Retinal pigment epithelial cell (primary cell): Measurements from ENCODE around the gene UBE2V1.

Experiments
- DNase-seq: peaks from one replicate; pipeline ENCODE4 v3.0.0-alpha.2; 2010; ENCODE audit warnings: low read depth
- H3K4me3 ChIP-seq: 2 replicates; pipeline ENCODE4 v1.5.1; 2011; ENCODE audit warnings: mild to moderate bottlenecking, low read length, control low read depth, moderate library complexity
- CTCF ChIP-seq: conservative IDR thresholded peaks from 2 replicates; pipeline ENCODE4 v1.5.1; 2011; ENCODE audit warnings: low read depth, low read length, control low read depth, inconsistent platforms

UBE2V1 gene

DNA sequence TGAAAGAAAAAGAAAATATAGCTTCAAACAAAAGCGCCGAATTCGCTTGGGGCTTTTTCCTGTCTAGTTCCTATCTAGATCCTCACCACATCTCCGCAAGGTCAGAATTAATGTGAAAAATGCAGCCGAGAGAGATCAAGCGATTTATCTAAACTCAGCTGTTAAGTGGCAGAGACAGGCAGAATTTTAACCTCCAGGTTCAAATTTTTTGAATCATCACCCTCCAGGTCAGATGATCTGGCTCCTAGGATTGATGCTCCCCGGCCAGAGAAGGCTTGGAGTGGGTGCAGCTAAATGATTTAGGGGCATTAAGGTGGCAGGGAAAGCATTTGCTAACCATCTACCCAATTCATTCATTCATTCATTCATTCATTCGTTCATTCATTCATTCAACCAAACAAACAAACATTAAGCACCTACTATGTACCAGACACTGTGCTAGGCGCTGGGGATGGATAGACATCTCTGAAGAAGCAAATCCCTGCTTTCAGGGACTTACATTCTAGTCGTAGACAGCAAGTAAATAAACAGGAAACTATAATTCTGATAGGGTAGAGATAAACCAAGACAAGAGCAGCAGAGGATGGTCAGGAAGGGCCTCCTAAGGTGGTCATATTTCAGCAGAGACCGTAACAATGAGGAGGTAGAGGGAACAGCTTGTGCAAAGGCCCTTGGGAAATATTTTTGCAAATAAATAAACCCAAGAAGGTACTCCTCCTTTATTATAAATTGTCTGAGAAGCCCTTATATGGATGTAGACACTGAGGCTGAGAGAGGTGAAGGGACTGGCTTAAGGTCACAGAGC lies 672 bp upstream of the UBE2V1 start:
- no peak for TF ChIP-seq CTCF
- DNase-seq = no peak
- peak overlapping the region; percentile 94 for H3K4me3 ChIP-seq

DNA sequence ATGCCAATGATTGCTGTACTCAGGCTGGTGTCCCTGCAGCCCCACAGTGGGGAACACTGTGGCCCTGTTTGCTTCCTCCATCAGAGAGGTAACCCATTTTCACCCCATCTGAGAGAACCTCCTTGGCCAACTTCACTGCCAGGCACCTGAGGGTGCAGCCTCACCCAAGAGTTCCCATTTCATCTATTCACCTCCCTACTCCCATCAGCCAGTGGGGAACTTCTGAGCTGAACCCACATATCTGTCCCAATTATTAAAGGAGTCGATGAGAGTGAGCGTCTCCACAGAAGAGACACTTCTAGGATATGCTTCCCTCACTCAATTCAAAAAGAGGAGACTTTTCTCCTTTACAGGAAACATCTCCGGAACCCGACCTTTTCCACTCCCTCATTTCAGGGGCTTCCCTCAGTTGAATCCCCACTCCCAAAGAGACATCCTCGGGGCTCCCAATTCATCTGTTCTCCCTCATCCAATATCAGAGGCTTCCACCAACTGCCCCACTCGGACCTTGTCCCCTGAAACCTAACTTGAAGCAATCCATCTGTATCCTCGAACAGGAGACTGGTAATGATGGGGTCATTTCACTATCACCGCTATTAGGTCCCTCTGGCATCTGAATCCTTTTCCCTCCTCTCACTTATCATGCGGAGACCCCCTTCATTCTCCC lies 988 bp downstream of the UBE2V1 start:
- no peak for DNase-seq
- H3K4me3 ChIP-seq = peak overlapping the region; percentile 94
- TF ChIP-seq CTCF = no peak

DNA sequence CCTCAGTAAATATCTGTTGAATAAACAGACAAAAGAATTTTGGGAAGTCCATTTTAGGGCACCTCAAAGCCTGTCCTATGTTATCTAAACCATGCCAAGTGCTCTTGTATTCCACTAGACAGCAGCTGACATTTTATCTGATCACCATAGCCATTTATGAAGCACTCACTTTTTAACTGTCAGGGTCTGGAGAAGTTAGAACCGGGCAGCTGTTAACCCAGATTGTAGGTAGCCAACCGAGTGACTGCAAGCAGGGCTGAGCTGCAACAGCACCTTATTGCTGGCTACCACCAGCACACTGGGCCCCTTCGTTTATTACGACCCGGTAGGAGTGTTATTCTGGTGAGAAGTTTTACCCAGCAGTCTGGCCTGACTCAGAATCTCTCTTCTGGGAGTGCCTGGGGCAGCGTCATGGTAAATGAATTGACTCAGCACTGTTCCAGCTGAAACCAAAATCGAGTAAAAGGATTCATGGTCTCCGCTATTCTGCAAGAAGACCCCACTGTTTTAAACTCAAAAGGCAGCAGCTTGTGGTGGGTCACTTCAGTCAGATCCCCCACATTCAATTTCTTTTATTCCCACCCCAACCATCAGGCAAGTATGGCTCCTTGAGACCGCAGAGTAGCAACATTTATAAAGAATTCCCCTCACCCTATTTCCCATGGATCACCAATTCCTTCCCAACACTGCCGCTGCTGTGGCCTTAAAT lies 1.7 kb downstream of the UBE2V1 start:
- TF ChIP-seq CTCF = no peak
- peak overlapping the region; percentile 94 for H3K4me3 ChIP-seq
- no peak for DNase-seq

GRCh38 chr20:50110141-50111047 lies 2.6 kb downstream of the UBE2V1 start:
- no peak for DNase-seq
- no peak overlapping the region for H3K4me3 ChIP-seq

DNA sequence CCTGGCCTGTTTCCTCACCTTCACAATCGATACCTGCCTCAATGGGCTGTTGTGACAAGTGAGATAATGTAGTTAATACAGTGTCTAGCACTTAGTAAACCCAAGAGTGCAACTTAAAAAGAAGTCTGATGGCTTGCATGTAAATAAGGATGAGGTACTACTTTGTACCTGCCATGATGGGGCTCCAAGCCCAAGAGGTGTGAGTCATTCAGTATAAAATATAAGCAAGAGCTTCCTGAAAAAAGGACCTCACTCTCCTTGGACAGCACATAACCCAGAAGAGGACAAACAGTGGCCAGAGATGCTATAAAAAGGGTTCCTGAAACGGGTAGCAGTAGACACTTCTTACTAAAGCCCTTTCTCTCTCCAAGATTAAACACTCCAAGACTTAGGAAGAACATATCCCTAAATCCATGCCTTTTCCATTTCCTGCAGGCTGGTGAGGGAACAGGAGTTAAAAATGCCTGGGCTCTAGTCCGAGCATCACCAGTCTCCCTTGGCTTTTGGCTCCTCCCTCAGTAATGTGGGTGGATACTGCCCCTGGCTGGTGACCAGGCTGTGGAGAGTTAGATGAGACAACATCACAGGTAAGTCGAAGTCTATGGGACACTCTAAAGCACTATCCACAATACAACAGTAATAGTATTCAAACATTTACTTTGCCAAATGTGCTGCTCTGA lies 4.3 kb downstream of the UBE2V1 start:
- DNase-seq = no peak
- H3K4me3 ChIP-seq = no peak overlapping the region
- TF ChIP-seq CTCF = no peak

More at GRCh38 chr20:50110141-50111047, 2.6 kb downstream of the UBE2V1 start:
- no peak for TF ChIP-seq CTCF

DNA sequence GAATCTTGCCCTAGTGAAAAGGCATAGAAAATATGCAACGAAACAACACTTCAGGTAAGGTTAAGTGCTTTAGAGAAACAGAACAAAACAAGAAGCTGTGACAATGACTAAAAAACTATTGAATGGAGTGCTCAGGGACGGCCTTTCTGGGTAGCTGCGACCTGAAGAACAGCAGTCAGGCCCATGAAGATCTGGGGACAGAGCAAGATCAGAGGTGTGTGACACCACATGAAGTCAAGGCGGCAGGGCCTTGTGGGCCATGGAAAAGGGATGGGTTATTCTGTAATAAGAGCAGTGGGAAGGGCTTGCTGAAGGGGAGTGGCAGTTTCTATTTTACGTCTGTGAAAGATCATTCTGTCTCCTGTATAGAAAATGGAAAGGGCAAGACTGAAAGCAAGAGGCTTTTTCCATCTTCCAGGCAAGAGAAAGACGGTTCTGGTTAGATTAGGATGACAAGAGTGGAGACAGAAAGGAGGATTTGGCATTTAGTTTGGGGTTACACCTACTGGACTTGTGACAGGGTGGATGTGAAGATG lies 5.1 kb downstream of the UBE2V1 start:
- no peak overlapping the region for H3K4me3 ChIP-seq
- no peak for TF ChIP-seq CTCF
- DNase-seq = no peak
